HCT116 (cell line): ENCODE data around the gene MCC.

Experiments
- ATF3 ChIP-seq: IDR thresholded peaks from 2 replicates; pipeline ENCODE4 v1.6.1; 2012
- CEBPB ChIP-seq: IDR thresholded peaks from 2 replicates; pipeline ENCODE4 v1.6.1; 2012; ENCODE audit warnings: low read depth
- CTCF ChIP-seq, 3 experiments: fragments of 200-600 bp in 1 of 3; sonication (generic) in 1 of 3; IDR thresholded peaks in 2 of 3; conservative IDR thresholded peaks in 1 of 3; 2 replicates each; pipeline ENCODE4 v1.5.1; 2012 to 2017; ENCODE audit warnings: low read depth in 2 of 3, low read length in 2 of 3, antibody characterized with exemption in 1 of 3, borderline replicate concordance in 1 of 3, control low read depth in 1 of 3, mild to moderate bottlenecking in 1 of 3, mixed read lengths in 1 of 3, mixed run types in 1 of 3, moderate library complexity in 1 of 3; ENCODE audit not compliant: insufficient read depth in 1 of 3
- JUND ChIP-seq: IDR thresholded peaks from 2 replicates; pipeline ENCODE4 v1.6.1; 2012
- POLR2A ChIP-seq: IDR thresholded peaks from 2 replicates; pipeline ENCODE4 v1.7.0; 2011; ENCODE audit warnings: borderline replicate concordance; ENCODE audit not compliant: insufficient read depth, insufficient read length; ENCODE audit errors: extremely low read depth
- RAD21 ChIP-seq: IDR thresholded peaks from 2 replicates; pipeline ENCODE4 v1.6.1; 2012; ENCODE audit warnings: low read depth, mild to moderate bottlenecking
- SRF ChIP-seq: IDR thresholded peaks from 2 replicates; pipeline ENCODE4 v1.6.1; 2012; ENCODE audit warnings: low read depth
- TF ChIP-seq, protein P1 (sequence below): IDR thresholded peaks from 2 replicates; pipeline ENCODE4 v1.6.1; 2012; ENCODE audit warnings: low read depth
- TF ChIP-seq, protein P2 (sequence below): IDR thresholded peaks from 2 replicates; pipeline ENCODE4 v1.6.1; 2011; ENCODE audit warnings: mild to moderate bottlenecking, low read length, moderate library complexity; ENCODE audit not compliant: insufficient replicate concordance; ENCODE audit errors: extremely low read depth

GRCh38 chr5:113182658-113183344, 305.5 kb downstream of the MCC start:
- TF ChIP-seq CTCF (IDR thresholded peaks at IDR 0.05 in 2 of 3, conservative IDR thresholded peaks at IDR 0.05 in 1 of 3; ENCODE audit: borderline replicate concordance in 1 of 3, insufficient read depth in 1 of 3, low read depth in 2 of 3, low read length in 2 of 3) (no peak), SRF (no peak), JUND (no peak), ATF3 (no peak), POLR2A (no peak), RAD21 (no peak), CEBPB (no peak)
- TF ChIP-seq, protein P1, sequence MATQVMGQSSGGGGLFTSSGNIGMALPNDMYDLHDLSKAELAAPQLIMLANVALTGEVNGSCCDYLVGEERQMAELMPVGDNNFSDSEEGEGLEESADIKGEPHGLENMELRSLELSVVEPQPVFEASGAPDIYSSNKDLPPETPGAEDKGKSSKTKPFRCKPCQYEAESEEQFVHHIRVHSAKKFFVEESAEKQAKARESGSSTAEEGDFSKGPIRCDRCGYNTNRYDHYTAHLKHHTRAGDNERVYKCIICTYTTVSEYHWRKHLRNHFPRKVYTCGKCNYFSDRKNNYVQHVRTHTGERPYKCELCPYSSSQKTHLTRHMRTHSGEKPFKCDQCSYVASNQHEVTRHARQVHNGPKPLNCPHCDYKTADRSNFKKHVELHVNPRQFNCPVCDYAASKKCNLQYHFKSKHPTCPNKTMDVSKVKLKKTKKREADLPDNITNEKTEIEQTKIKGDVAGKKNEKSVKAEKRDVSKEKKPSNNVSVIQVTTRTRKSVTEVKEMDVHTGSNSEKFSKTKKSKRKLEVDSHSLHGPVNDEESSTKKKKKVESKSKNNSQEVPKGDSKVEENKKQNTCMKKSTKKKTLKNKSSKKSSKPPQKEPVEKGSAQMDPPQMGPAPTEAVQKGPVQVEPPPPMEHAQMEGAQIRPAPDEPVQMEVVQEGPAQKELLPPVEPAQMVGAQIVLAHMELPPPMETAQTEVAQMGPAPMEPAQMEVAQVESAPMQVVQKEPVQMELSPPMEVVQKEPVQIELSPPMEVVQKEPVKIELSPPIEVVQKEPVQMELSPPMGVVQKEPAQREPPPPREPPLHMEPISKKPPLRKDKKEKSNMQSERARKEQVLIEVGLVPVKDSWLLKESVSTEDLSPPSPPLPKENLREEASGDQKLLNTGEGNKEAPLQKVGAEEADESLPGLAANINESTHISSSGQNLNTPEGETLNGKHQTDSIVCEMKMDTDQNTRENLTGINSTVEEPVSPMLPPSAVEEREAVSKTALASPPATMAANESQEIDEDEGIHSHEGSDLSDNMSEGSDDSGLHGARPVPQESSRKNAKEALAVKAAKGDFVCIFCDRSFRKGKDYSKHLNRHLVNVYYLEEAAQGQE = no peak
- TF ChIP-seq, protein P2, sequence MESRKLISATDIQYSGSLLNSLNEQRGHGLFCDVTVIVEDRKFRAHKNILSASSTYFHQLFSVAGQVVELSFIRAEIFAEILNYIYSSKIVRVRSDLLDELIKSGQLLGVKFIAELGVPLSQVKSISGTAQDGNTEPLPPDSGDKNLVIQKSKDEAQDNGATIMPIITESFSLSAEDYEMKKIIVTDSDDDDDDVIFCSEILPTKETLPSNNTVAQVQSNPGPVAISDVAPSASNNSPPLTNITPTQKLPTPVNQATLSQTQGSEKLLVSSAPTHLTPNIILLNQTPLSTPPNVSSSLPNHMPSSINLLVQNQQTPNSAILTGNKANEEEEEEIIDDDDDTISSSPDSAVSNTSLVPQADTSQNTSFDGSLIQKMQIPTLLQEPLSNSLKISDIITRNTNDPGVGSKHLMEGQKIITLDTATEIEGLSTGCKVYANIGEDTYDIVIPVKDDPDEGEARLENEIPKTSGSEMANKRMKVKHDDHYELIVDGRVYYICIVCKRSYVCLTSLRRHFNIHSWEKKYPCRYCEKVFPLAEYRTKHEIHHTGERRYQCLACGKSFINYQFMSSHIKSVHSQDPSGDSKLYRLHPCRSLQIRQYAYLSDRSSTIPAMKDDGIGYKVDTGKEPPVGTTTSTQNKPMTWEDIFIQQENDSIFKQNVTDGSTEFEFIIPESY = no peak
